Activated CD4-positive, alpha-beta T cell treated with anti-CD3 and anti-CD28 coated beads, Interleukin-2, amount 50 U/mL, for 48 hours (primary cell): ENCODE data around the gene SHD.
"Not testable (repeated sequence)": the region's sequence is repeated elsewhere in the genome, so short reads cannot be mapped to it uniquely, and the experiment has no call there.

Experiments
- DNase-seq, 2 experiments: peaks; one replicate each; pipeline ENCODE4 v3.0.0-alpha.2; 2020

Gene SHD

GRCh38 chr19:4278419-4279266 lies at the start of gene SHD:
Gene SHD, plus strand, starts transcription at chr19:4279266. Its CDS starts 798 bp downstream, at chr19:4280064.
- no peak for DNase-seq

- not testable (repeated sequence) for DNase-seq
Observed at GRCh38 chr19:4230237-4230636, 48.8 kb upstream of the SHD start.

- DNase-seq = not testable (repeated sequence)
Observed at GRCh38 chr19:4231521-4231920, 47.5 kb upstream of the SHD start.

GRCh38 chr19:4232139-4232538 lies 46.9 kb upstream of the SHD start:
- not testable (repeated sequence) for DNase-seq

GRCh38 chr19:4232614-4233281 lies 46.3 kb upstream of the SHD start:
- DNase-seq = no peak

GRCh38 chr19:4233282-4233853 lies 45.7 kb upstream of the SHD start:
- DNase-seq = peak; percentile 86 to 87

GRCh38 chr19:4234142-4234861 lies 44.8 kb upstream of the SHD start:
- no peak for DNase-seq

- no peak for DNase-seq
Observed at GRCh38 chr19:4234862-4235201, 44.2 kb upstream of the SHD start.

GRCh38 chr19:4237510-4237909 lies 41.6 kb upstream of the SHD start:
- not testable (repeated sequence) for DNase-seq

- DNase-seq = no peak
Observed at GRCh38 chr19:4238831-4239230, 40.2 kb upstream of the SHD start.

- DNase-seq = no peak
Observed at GRCh38 chr19:4241824-4242430, 37.1 kb upstream of the SHD start.

- DNase-seq = not testable (repeated sequence)
Observed at GRCh38 chr19:4245938-4246337, 33.1 kb upstream of the SHD start.

- peak; percentile 99 for DNase-seq
Observed at GRCh38 chr19:4246767-4247593, 32.1 kb upstream of the SHD start, which contains the start of gene YJU2. Gene YJU2, plus strand, starts transcription at chr19:4247080. Its CDS starts 67 bp downstream, at chr19:4247147.

- peak in 1 of 2 experiments; percentile 12 for DNase-seq
Observed at GRCh38 chr19:4256563-4256962, 22.5 kb upstream of the SHD start.

- DNase-seq = no peak
Observed at GRCh38 chr19:4257025-4257424, 22.0 kb upstream of the SHD start.

GRCh38 chr19:4258181-4258580 lies 20.9 kb upstream of the SHD start:
- no peak for DNase-seq

- no peak for DNase-seq
Observed at GRCh38 chr19:4260613-4261191, 18.4 kb upstream of the SHD start.

- DNase-seq = no peak
Observed at GRCh38 chr19:4264812-4265211, 14.3 kb upstream of the SHD start.

- DNase-seq = no peak
Observed at GRCh38 chr19:4266253-4267000, 12.6 kb upstream of the SHD start.

GRCh38 chr19:4267101-4267900 lies 11.8 kb upstream of the SHD start:
- DNase-seq = peak; percentile 70 to 75
